HCT116 (cell line): Measurements from ENCODE around the gene TRMT11. TPM values are rescaled to one million over a fixed set of nuclear protein-coding genes. Genes with fewer than 3 reads are reported as not detected.

ENCODE experiments used
- ATAC-seq: fragments of 200-7000 bp; cut with Tn5 transposase; 2 replicates; pipeline ENCODE4 v1.9.1; 2020; ENCODE audit warnings: mild to moderate bottlenecking, moderate library complexity
- BruUV-seq: library from RNA; stranded (reverse); fragments of 400-500 nt; replicated peaks from 2 replicates; lab custom pipeline; 2021; lab: Mats Ljungman, UMichigan
- CTCF ChIA-PET: fragments of 300-600 bp; sonication (Branson Sonifier 250); formaldehyde crosslinking; loops from one replicate; lab custom pipeline; 2021; ENCODE audit warnings: antibody characterized with exemption; lab: Charles Lee
- POLR2A ChIA-PET: fragments of 300-600, 350-600 bp; sonication (Branson Sonifier 250); formaldehyde crosslinking; loops from one replicate; lab custom pipeline; 2021; ENCODE audit warnings: antibody characterized with exemption; lab: Charles Lee
- RAD21 ChIA-PET, 2 experiments: fragments of 300-600 bp; sonication (Branson Sonifier 250); formaldehyde crosslinking; loops; one replicate each; lab custom pipeline; 2023; ENCODE audit warnings: low total read pairs in 2 of 2; ENCODE audit not compliant: uncharacterized antibody in 2 of 2, unreplicated experiment in 2 of 2, low non-redundant PET in 1 of 2; lab: Charles Lee
- DNase-seq: peaks from one replicate; pipeline ENCODE4 v3.0.0-alpha.2; 2010; ENCODE audit warnings: low read depth, low spot score
- H2AFZ ChIP-seq: fragments of 200-600 bp; shearing (Covaris generic), sonication (generic); 2 replicates; pipeline ENCODE4 v1.6.1; 2017; ENCODE audit warnings: low read depth, mixed run types, mixed read lengths, antibody characterized with exemption, low read length; ENCODE audit not compliant: poor library complexity, severe bottlenecking
- H3K27ac ChIP-seq: 2 replicates; pipeline ENCODE4 v1.5.1; 2012; ENCODE audit warnings: low read depth, low read length
- H3K27me3 ChIP-seq: fragments of 200-600 bp; sonication (generic); 2 replicates; pipeline ENCODE4 v1.6.1; 2016; ENCODE audit warnings: mixed run types, low read length, mixed read lengths; ENCODE audit not compliant: insufficient read depth
- H3K36me3 ChIP-seq, 2 experiments: fragments of 200-500 bp in 1 of 2; fragments of 200-600 bp in 1 of 2; sonication (Bioruptor generic) in 1 of 2; sonication (generic) in 1 of 2; 2 replicates each; pipeline versions ENCODE4 v1.5.1 to v1.6.1; 2014 to 2016; ENCODE audit warnings: low read length in 2 of 2, inconsistent platforms in 1 of 2, mixed read lengths in 1 of 2, mixed run types in 1 of 2; ENCODE audit not compliant: insufficient read depth in 2 of 2, control insufficient read depth in 1 of 2
- H3K4me1 ChIP-seq, 2 experiments: fragments of 200-600 bp in 1 of 2; sonication (generic) in 1 of 2; 2 replicates each; pipeline versions ENCODE4 v1.5.1 to v1.6.1; 2012 to 2017; ENCODE audit warnings: low read length in 2 of 2, inconsistent platforms in 1 of 2, mild to moderate bottlenecking in 1 of 2, mixed read lengths in 1 of 2, mixed run types in 1 of 2, moderate library complexity in 1 of 2; ENCODE audit not compliant: insufficient read depth in 2 of 2, control insufficient read depth in 1 of 2
- H3K4me2 ChIP-seq: fragments of 200-600 bp; sonication (generic); 2 replicates; pipeline ENCODE4 v1.6.1; 2017; ENCODE audit warnings: mixed run types, low read length, mixed read lengths
- H3K4me3 ChIP-seq, 2 experiments: fragments of 200-600 bp in 1 of 2; sonication (generic) in 1 of 2; replicated peaks in 1 of 2; 2 replicates each; pipeline ENCODE4 v1.5.1; 2011 to 2016; ENCODE audit warnings: low read length in 2 of 2, control low read depth in 1 of 2, low read depth in 1 of 2, mild to moderate bottlenecking in 1 of 2, mixed read lengths in 1 of 2, mixed run types in 1 of 2
- H3K79me2 ChIP-seq: fragments of 200-600 bp; sonication (generic); 2 replicates; pipeline ENCODE4 v1.6.1; 2017; ENCODE audit warnings: mild to moderate bottlenecking, mixed run types, low read length, moderate library complexity, mixed read lengths; ENCODE audit not compliant: insufficient read depth
- H3K9ac ChIP-seq: fragments of 200-600 bp; sonication (generic); 2 replicates; pipeline ENCODE4 v1.6.1; 2016; ENCODE audit warnings: low read length, mixed read lengths
- H3K9me2 ChIP-seq: fragments of 200-600 bp; sonication (generic), shearing (Covaris generic); 2 replicates; pipeline ENCODE4 v1.6.1; 2017; ENCODE audit warnings: mixed run types, mild to moderate bottlenecking, moderate library complexity; ENCODE audit not compliant: insufficient read depth
- H3K9me3 ChIP-seq, 2 experiments: fragments of 200-500 bp in 1 of 2; fragments of 200-600 bp in 1 of 2; sonication (Bioruptor generic) in 1 of 2; sonication (generic) in 1 of 2; 2 replicates each; pipeline ENCODE4 v1.6.1; 2014 to 2017; ENCODE audit warnings: low read length in 2 of 2, mixed read lengths in 2 of 2, inconsistent platforms in 1 of 2, low read depth in 1 of 2, mild to moderate bottlenecking in 1 of 2, mixed run types in 1 of 2, moderate library complexity in 1 of 2; ENCODE audit not compliant: control insufficient read depth in 1 of 2, insufficient read depth in 1 of 2
- H4K20me1 ChIP-seq: fragments of 200-600 bp; sonication (generic), shearing (Covaris generic); 2 replicates; pipeline ENCODE4 v1.6.1; 2017; ENCODE audit warnings: mixed run types, mild to moderate bottlenecking, moderate library complexity; ENCODE audit not compliant: insufficient read depth
- ATF3 ChIP-seq: IDR thresholded peaks from 2 replicates; pipeline ENCODE4 v1.6.1; 2012
- CTCF ChIP-seq, 3 experiments: fragments of 200-600 bp in 1 of 3; sonication (generic) in 1 of 3; IDR thresholded peaks in 2 of 3; conservative IDR thresholded peaks in 1 of 3; 2 replicates each; pipeline ENCODE4 v1.5.1; 2012 to 2017; ENCODE audit warnings: low read depth in 2 of 3, low read length in 2 of 3, antibody characterized with exemption in 1 of 3, borderline replicate concordance in 1 of 3, control low read depth in 1 of 3, mild to moderate bottlenecking in 1 of 3, mixed read lengths in 1 of 3, mixed run types in 1 of 3, moderate library complexity in 1 of 3; ENCODE audit not compliant: insufficient read depth in 1 of 3
- JUND ChIP-seq: IDR thresholded peaks from 2 replicates; pipeline ENCODE4 v1.6.1; 2012
- MAX ChIP-seq: IDR thresholded peaks from 2 replicates; pipeline ENCODE4 v1.6.1; 2012
- POLR2AphosphoS5 ChIP-seq: IDR thresholded peaks from 2 replicates; pipeline ENCODE4 v1.6.1; 2011; ENCODE audit warnings: mild to moderate bottlenecking, low read depth, low read length, moderate library complexity
- REST ChIP-seq: IDR thresholded peaks from 2 replicates; pipeline ENCODE4 v1.6.1; 2012; ENCODE audit warnings: low read depth
- SP1 ChIP-seq: IDR thresholded peaks from 2 replicates; pipeline ENCODE4 v1.6.1; 2012; ENCODE audit warnings: low read depth
- TCF7L2 ChIP-seq: IDR thresholded peaks from 2 replicates; pipeline ENCODE4 v1.7.0; 2011; ENCODE audit warnings: borderline replicate concordance, inconsistent platforms; ENCODE audit not compliant: insufficient read depth, insufficient read length; ENCODE audit errors: extremely low read depth
- ZNF274 ChIP-seq: fragments of 200-500 bp; sonication (Bioruptor generic); IDR thresholded peaks from 2 replicates; pipeline ENCODE4 v1.6.1; 2014; ENCODE audit warnings: mild to moderate bottlenecking, low read depth, low read length, inconsistent platforms
- intact Hi-C: fragments of 100-400 bp; cut with micrococcal nuclease; formaldehyde crosslinking; loops from 2 replicates; pipeline ENCODE4 v1.10.0; 2022
- total RNA-seq: library from RNA; stranded (reverse); gene quantifications from one replicate; pipeline ENCODE4 v1.2.1, GENCODE V29; 2021; ENCODE audit not compliant: unreplicated experiment

Gene TRMT11
- total RNA-seq, 1 experiment from 2014 or later: 41.8 TPM

GRCh38 chr6:125968493-125968892 is 17.8 kb upstream of the TRMT11 start:
- ChIA-PET POLR2A (no interaction called here), CTCF (no interaction called here), RAD21 (no interaction called here)
- Histone ChIP-seq H3K9me3 (no peaks in the 10 kb centered on the region), H4K20me1 (no peaks in the 10 kb centered on the region), H2AFZ (no peak overlapping the region), H3K4me3 (no peak overlapping the region), H3K4me2 (no peak overlapping the region), H3K79me2 (no peaks in the 10 kb centered on the region), H3K27me3 (no peaks in the 10 kb centered on the region), H3K9ac (no peak overlapping the region), H3K4me1 (no peaks in the 10 kb centered on the region), H3K9me2 (no peaks in the 10 kb centered on the region), H3K27ac (no peak overlapping the region), H3K36me3 (no peaks in the 10 kb centered on the region)
- intact Hi-C loops: no loop called here
- ATAC-seq (no peak), DNase-seq (no peak)
- no peak for TF ChIP-seq MAX
- no peak for TF ChIP-seq SP1
- no peak for TF ChIP-seq JUND
- no peak for TF ChIP-seq REST
- no peak for TF ChIP-seq POLR2AphosphoS5
- no peak for TF ChIP-seq ZNF274
- no peak for TF ChIP-seq TCF7L2
- no peak for TF ChIP-seq CTCF (IDR thresholded peaks at IDR 0.05 in 2 of 3, conservative IDR thresholded peaks at IDR 0.05 in 1 of 3; ENCODE audit: borderline replicate concordance in 1 of 3, insufficient read depth in 1 of 3, low read depth in 2 of 3, low read length in 2 of 3)
- TF ChIP-seq ATF3: no peak
- no TSS peak for BruUV-seq
